22Rv1 (cell line): ENCODE measurements around the gene BANP.

ENCODE experiments used
- ZFX ChIP-seq: fragments of 450-650 bp; IDR thresholded peaks from 2 replicates; pipeline ENCODE4 v1.6.1; 2017; ENCODE audit warnings: antibody characterized with exemption, borderline replicate concordance
- TF ChIP-seq, protein P1 (sequence below): fragments of 450-650 bp; IDR thresholded peaks from 2 replicates; pipeline ENCODE4 v1.5.1; 2017; ENCODE audit warnings: mild to moderate bottlenecking

DNA sequence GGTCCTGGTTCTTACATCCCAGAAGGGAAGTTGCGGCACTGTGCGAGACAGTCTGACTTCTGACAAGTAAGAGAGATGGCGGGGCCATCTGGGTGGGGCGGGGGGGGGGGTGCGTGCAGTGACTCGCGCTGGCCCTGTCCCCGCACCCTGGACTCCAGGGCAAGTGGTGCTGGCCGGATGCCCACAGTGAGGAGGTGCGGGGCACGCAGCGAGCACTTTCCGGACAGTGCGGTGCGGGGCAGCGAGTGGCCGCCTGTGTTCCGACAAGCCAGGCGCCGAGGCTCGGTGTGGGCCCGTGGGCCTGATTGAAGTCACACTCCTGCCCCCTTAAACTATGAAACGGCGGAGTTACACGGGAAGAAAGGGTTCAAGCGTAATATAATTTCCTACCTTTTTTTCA, 106.4 kb downstream of the BANP start:
- TF ChIP-seq, protein P1, sequence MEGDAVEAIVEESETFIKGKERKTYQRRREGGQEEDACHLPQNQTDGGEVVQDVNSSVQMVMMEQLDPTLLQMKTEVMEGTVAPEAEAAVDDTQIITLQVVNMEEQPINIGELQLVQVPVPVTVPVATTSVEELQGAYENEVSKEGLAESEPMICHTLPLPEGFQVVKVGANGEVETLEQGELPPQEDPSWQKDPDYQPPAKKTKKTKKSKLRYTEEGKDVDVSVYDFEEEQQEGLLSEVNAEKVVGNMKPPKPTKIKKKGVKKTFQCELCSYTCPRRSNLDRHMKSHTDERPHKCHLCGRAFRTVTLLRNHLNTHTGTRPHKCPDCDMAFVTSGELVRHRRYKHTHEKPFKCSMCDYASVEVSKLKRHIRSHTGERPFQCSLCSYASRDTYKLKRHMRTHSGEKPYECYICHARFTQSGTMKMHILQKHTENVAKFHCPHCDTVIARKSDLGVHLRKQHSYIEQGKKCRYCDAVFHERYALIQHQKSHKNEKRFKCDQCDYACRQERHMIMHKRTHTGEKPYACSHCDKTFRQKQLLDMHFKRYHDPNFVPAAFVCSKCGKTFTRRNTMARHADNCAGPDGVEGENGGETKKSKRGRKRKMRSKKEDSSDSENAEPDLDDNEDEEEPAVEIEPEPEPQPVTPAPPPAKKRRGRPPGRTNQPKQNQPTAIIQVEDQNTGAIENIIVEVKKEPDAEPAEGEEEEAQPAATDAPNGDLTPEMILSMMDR = no peak
- TF ChIP-seq ZFX = no peak
